ENCODE measurements around the gene EPS15.

DNA sequence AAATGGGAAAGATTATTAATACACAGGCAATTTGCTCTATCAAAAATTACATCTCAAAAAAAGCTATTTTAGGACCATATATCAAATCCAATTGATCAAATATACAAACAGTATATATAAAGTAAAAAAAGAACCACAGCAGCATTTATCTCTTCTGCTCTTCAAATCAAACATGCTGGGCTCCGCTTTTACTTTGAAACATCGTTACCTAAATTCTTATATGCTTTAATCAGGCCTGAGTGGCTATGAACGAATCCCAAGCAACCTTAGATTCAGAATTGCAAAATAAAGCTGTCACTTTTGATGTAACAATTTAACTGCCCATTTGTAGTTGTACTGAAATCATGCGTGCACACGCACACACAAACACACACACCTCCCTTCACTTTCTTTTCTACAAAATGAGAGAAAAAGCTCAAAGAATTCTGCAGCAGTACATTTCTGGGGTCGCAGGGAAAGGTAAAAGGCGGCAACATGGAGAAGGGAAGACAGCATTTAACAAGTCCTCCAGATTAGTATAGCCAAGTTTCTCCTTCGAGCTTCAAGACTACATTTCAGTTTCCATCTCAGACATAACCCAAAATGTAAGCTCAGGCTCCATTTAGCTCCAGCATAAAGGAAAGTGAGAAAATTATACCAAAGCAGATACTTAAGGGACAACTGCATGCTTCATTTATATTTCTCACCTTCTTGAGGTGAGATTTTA, 96.5 kb downstream of the EPS15 start:
- no peak for TF ChIP-seq TARDBP (IDR thresholded peaks at IDR 0.05)
- TF ChIP-seq SP1 (IDR thresholded peaks at IDR 0.05), result no peak
- no peak for TF ChIP-seq ELF4 (IDR thresholded peaks at IDR 0.05)
- TF ChIP-seq SUZ12 (IDR thresholded peaks at IDR 0.05), result no peak
- no peak for TF ChIP-seq NFRKB (IDR thresholded peaks at IDR 0.05)
- no peak for TF ChIP-seq FOXA1 (IDR thresholded peaks at IDR 0.05)
- TF ChIP-seq, protein P1, sequence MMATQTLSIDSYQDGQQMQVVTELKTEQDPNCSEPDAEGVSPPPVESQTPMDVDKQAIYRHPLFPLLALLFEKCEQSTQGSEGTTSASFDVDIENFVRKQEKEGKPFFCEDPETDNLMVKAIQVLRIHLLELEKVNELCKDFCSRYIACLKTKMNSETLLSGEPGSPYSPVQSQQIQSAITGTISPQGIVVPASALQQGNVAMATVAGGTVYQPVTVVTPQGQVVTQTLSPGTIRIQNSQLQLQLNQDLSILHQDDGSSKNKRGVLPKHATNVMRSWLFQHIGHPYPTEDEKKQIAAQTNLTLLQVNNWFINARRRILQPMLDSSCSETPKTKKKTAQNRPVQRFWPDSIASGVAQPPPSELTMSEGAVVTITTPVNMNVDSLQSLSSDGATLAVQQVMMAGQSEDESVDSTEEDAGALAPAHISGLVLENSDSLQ (IDR thresholded peaks at IDR 0.05), result no peak

All from HEK293T (cell line).